HL-60 (cell line): ENCODE data around the gene FBXL20.
"Not testable (repeated sequence)": the region's sequence is repeated elsewhere in the genome, so short reads cannot be mapped to it uniquely, and the experiment has no call there.

Experiments
- DNase-seq, 2 experiments: peaks; one replicate each; pipeline ENCODE4 v3.0.0-alpha.2; 2010 to 2020; ENCODE audit warnings: low read depth in 1 of 2, low spot score in 1 of 2
- H3K27ac ChIP-seq: fragments of 250-450 bp; sonication (Bioruptor Pico); replicated peaks from 2 replicates; pipeline ENCODE4 v1.5.1; 2020; ENCODE audit warnings: mild to moderate bottlenecking, moderate library complexity
- H3K27me3 ChIP-seq: fragments of 250-450 bp; sonication (Bioruptor Pico); 2 replicates; pipeline ENCODE4 v1.5.1; 2021; ENCODE audit warnings: mild to moderate bottlenecking, moderate library complexity; ENCODE audit not compliant: insufficient read depth, poor library complexity, severe bottlenecking
- H3K4me3 ChIP-seq: replicated peaks from 2 replicates; pipeline ENCODE4 v1.5.1; 2011; ENCODE audit warnings: mild to moderate bottlenecking, control low read depth, low read length; ENCODE audit not compliant: insufficient read depth
- CTCF ChIP-seq: IDR thresholded peaks from one replicate; pipeline ENCODE4 v1.5.1; 2011; ENCODE audit warnings: low read length, control low read depth, inconsistent platforms; ENCODE audit not compliant: insufficient read depth
- GABPA ChIP-seq: IDR thresholded peaks from 2 replicates; pipeline ENCODE4 v1.6.1; 2012; ENCODE audit warnings: low read depth
- POLR2AphosphoS5 ChIP-seq: IDR thresholded peaks from 2 replicates; pipeline ENCODE4 v1.6.1; 2012; ENCODE audit warnings: low read depth
- REST ChIP-seq: IDR thresholded peaks from 2 replicates; pipeline ENCODE4 v1.6.1; 2012; ENCODE audit warnings: low read depth; ENCODE audit not compliant: insufficient replicate concordance
- SPI1 ChIP-seq: IDR thresholded peaks from 2 replicates; pipeline ENCODE4 v1.6.1; 2012; ENCODE audit warnings: low read depth, mild to moderate bottlenecking, borderline replicate concordance

Gene FBXL20

GRCh38 chr17:39261286-39261685 lies 140.1 kb downstream of the FBXL20 start:
- Histone ChIP-seq H3K27me3 (no peaks in the 10 kb centered on the region), H3K27ac (no peak overlapping the region), H3K4me3 (no peak overlapping the region)
- TF ChIP-seq GABPA = no peak
- TF ChIP-seq SPI1 = no peak
- no peak for TF ChIP-seq POLR2AphosphoS5
- no peak for TF ChIP-seq CTCF
- no peak for TF ChIP-seq REST
- peak in 1 of 2 experiments; percentile 27 for DNase-seq

- no peak for DNase-seq
- H3K27ac ChIP-seq = no peak overlapping the region
- TF ChIP-seq POLR2AphosphoS5 (no peak), CTCF (no peak), REST (no peak), GABPA (no peak)
- no peaks in the 10 kb centered on the region for H3K27me3 ChIP-seq
- H3K4me3 ChIP-seq = no peak overlapping the region
These were observed 148.5 kb downstream of the FBXL20 start for GRCh38 chr17:39252788-39253460.

GRCh38 chr17:39251997-39252396 lies 149.4 kb downstream of the FBXL20 start:
- Histone ChIP-seq H3K27ac (no peak overlapping the region), H3K4me3 (no peak overlapping the region), H3K27me3 (no peaks in the 10 kb centered on the region)
- DNase-seq = no peak
- TF ChIP-seq REST (no peak), SPI1 (no peak), CTCF (no peak)

- H3K4me3 ChIP-seq, H3K27me3 ChIP-seq, DNase-seq, H3K27ac ChIP-seq: not testable (repeated sequence)
These were observed 151.3 kb downstream of the FBXL20 start for GRCh38 chr17:39250076-39250475.
